Endothelial cell (in vitro differentiated cells): ENCODE results near the gene TRIM40. TPM values are rescaled to one million over a fixed set of nuclear protein-coding genes. Genes with fewer than 3 reads are reported as not detected.

Source experiments
- DNase-seq: peaks from one replicate; pipeline ENCODE4 v3.0.0; 2021; ENCODE audit warnings: low spot score
- H3K27ac Mint-ChIP-seq: one replicate; pipeline ENCODE4 v1.8.0; 2021; ENCODE audit warnings: mixed read lengths, inconsistent platforms; ENCODE audit not compliant: unreplicated experiment
- H3K27me3 Mint-ChIP-seq: one replicate; pipeline ENCODE4 v1.8.0; 2021; ENCODE audit warnings: mild to moderate bottlenecking, moderate library complexity, mixed read lengths, inconsistent platforms; ENCODE audit not compliant: unreplicated experiment
- H3K36me3 Mint-ChIP-seq: one replicate; pipeline ENCODE4 v1.8.0; 2021; ENCODE audit warnings: mild to moderate bottlenecking, low read depth, mixed read lengths, inconsistent platforms; ENCODE audit not compliant: unreplicated experiment
- H3K4me1 Mint-ChIP-seq: one replicate; pipeline ENCODE4 v1.8.0; 2021; ENCODE audit warnings: mild to moderate bottlenecking, mixed read lengths, inconsistent platforms; ENCODE audit not compliant: unreplicated experiment
- H3K4me3 Mint-ChIP-seq: one replicate; pipeline ENCODE4 v1.8.0; 2021; ENCODE audit warnings: mild to moderate bottlenecking, mixed read lengths, inconsistent platforms; ENCODE audit not compliant: unreplicated experiment
- H3K9me3 Mint-ChIP-seq: one replicate; pipeline ENCODE4 v1.8.0; 2021; ENCODE audit warnings: mixed read lengths, inconsistent platforms; ENCODE audit not compliant: unreplicated experiment
- total RNA-seq: library from RNA; stranded (reverse); fragmentation: NEBNext Ultra II Directional; extraction: Animal tissue kit (Norgen Biotek cat#: 25700); gene quantifications from one replicate; pipeline ENCODE4 v1.2.1, GENCODE V29; 2021; ENCODE audit not compliant: unreplicated experiment
- TF ChIP-seq, protein P1 (sequence below): fragments of 200-600 bp; sonication (generic); IDR thresholded peaks from one replicate; pipeline ENCODE4 v1.5.0; 2021; ENCODE audit warnings: antibody characterized with exemption; ENCODE audit not compliant: unreplicated experiment

The TRIM40 gene
- total RNA-seq, 1 donor from 2014 or later, result not detected

DNA sequence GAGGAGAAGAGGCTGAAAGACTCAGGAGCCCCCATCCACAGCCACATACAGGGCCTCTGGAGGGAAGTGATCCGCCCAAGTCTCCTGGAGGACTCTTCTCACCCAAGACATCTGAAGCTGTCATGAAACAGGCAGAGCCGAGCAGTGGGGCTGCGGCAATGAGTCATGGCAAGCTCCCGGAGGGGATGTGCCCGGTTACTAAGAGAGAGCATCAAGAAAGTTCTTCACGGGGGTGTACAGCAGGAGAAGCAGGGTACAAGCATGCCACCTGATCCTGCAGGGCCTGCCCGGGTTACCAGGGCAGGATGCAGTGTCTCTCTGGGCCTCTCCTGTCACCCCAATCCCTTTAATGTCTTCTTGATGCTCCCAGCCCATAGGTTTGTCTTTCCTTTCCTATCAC, 56.1 kb downstream of the TRIM40 start:
- Mint-ChIP-seq H3K4me1 (peaks cover under 1% of the 10 kb centered on the region), H3K4me3 (no peak overlapping the region), H3K27ac (no peak overlapping the region), H3K36me3 (peaks cover 29% of the 10 kb centered on the region), H3K27me3 (no peaks in the 10 kb centered on the region), H3K9me3 (no peaks in the 10 kb centered on the region)
- DNase-seq, result no peak
- TF ChIP-seq, protein P1, sequence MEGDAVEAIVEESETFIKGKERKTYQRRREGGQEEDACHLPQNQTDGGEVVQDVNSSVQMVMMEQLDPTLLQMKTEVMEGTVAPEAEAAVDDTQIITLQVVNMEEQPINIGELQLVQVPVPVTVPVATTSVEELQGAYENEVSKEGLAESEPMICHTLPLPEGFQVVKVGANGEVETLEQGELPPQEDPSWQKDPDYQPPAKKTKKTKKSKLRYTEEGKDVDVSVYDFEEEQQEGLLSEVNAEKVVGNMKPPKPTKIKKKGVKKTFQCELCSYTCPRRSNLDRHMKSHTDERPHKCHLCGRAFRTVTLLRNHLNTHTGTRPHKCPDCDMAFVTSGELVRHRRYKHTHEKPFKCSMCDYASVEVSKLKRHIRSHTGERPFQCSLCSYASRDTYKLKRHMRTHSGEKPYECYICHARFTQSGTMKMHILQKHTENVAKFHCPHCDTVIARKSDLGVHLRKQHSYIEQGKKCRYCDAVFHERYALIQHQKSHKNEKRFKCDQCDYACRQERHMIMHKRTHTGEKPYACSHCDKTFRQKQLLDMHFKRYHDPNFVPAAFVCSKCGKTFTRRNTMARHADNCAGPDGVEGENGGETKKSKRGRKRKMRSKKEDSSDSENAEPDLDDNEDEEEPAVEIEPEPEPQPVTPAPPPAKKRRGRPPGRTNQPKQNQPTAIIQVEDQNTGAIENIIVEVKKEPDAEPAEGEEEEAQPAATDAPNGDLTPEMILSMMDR, result no peak

DNA sequence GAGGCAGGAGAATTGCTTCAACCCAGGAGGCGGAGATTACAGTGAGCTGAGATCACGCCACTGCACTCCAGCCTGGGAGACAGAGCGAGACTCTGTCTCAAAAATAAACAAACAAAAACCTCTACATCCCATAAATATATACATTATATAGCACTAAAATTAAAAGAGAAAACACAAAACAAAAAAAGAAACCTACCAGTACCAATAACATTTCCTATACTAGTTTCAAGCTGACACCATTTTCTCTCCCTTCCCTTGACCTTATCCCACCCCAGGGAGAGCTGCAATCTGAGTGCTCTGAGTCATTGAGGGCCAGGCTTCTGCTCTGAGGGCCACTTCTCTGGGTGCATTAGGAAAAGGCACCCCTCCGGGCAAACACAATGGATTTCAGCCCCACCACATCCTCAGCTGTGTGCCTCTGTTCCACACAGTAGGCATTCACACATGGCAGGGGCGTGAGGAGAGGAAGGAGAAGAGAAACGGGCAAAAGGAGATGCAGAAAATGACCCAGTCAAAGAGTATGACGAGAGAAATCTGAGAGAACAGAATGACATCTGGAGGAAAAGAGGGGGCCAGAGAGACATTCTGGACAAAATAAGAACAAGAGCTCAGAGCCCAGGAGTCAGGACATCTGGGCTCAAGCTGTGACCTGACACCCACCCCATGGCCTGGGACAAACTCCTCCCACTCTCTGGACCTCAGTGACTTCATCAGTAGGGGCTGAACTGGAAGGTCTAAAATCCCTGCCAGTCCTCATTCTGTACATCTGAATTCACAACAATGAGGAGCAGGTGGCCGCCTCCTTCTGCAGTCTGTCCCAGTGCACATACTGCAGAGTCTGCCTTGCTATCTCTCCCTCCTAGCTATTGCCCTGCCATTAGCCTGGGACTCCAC, 59.1 kb downstream of the TRIM40 start:
- no peak for DNase-seq
- Mint-ChIP-seq H3K27ac (no peak overlapping the region), H3K36me3 (peaks cover 32% of the 10 kb centered on the region), H3K27me3 (peaks cover 2% of the 10 kb centered on the region), H3K4me1 (peaks cover 4% of the 10 kb centered on the region), H3K4me3 (no peak overlapping the region), H3K9me3 (no peaks in the 10 kb centered on the region)
- TF ChIP-seq, protein P1, result no peak

DNA sequence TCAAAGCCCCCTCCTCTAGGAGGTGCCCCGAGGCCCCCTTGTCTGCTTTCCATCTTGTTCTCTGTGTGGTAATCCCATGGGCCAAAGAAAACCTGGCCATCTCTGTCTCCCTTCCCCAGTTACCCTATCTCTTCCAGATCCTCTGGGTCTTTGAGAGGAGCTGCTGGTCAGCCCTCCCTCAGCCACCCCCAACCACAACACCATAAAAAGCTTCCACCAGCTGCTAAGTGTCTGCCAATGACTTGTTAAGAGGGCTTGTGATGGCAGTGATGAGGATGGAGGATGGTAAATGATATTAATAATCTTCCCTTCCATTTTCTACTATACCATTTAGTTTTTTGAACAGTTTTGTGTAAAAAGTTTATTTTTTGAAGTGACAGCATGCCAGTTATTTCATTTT, 60.0 kb downstream of the TRIM40 start:
- Mint-ChIP-seq H3K9me3 (no peaks in the 10 kb centered on the region), H3K27ac (no peak overlapping the region), H3K36me3 (peaks cover 27% of the 10 kb centered on the region), H3K4me1 (peaks cover 4% of the 10 kb centered on the region), H3K4me3 (no peak overlapping the region), H3K27me3 (peaks cover 2% of the 10 kb centered on the region)
- TF ChIP-seq, protein P1, result no peak
- DNase-seq, result no peak

DNA sequence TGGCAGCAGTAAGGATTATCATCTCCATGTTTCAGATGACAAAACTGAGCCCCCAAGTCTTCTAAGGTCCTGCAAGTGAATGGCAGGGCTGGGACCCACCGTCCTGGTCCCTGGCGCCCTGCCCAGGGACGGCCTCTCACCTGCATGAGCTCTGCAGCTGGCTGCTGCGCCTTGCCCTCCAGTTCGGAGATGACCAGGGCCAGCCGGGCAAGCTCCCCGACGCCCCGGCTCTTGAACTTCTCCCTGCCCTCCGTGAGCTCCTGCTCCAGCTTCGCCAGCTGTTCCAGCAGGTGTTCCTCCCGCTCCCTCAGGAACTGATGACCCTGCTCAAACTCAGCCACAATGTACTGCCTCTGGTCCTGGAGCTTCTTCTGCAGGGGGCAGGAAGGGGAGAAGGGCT, 60.4 kb downstream of the TRIM40 start:
- Mint-ChIP-seq H3K4me1 (peaks cover 4% of the 10 kb centered on the region), H3K27ac (no peak overlapping the region), H3K4me3 (no peak overlapping the region), H3K27me3 (peaks cover 2% of the 10 kb centered on the region), H3K36me3 (peaks cover 23% of the 10 kb centered on the region), H3K9me3 (no peaks in the 10 kb centered on the region)
- TF ChIP-seq, protein P1, result no peak
- no peak for DNase-seq

Other genes with a start within 250 kb of the TRIM40 start
- gene HLA-A, start 193.6 kb upstream of the TRIM40 start, total RNA-seq, result 167 TPM
- 39.0 TPM for gene POLR1H, start 74.9 kb upstream of the TRIM40 start, total RNA-seq
- 39.3 TPM for gene PPP1R11, start 68.9 kb upstream of the TRIM40 start, total RNA-seq
- not detected for gene RNF39, start 60.4 kb upstream of the TRIM40 start, total RNA-seq
- gene TRIM31, start 23.1 kb upstream of the TRIM40 start, total RNA-seq, result not detected
- not detected for gene TRIM10, start 25.1 kb downstream of the TRIM40 start, total RNA-seq
- gene TRIM15, start 27.4 kb downstream of the TRIM40 start, total RNA-seq, result not detected
- gene TRIM26, start 77.3 kb downstream of the TRIM40 start, total RNA-seq, result 27.1 TPM
- gene TRIM39, start 190.8 kb downstream of the TRIM40 start, total RNA-seq, result 19.4 TPM
- 35.2 TPM for gene RPP21, start 209.0 kb downstream of the TRIM40 start, total RNA-seq